Activated CD4-positive, alpha-beta T cell treated with anti-CD3 and anti-CD28 coated beads, Interleukin-2, amount 50 U/mL, for 1 hour (primary cell): Measurements from ENCODE around the gene VPS39.

Experiments used
- DNase-seq: peaks from one replicate; pipeline ENCODE4 v3.0.0-alpha.2; 2020

The VPS39 gene

DNA sequence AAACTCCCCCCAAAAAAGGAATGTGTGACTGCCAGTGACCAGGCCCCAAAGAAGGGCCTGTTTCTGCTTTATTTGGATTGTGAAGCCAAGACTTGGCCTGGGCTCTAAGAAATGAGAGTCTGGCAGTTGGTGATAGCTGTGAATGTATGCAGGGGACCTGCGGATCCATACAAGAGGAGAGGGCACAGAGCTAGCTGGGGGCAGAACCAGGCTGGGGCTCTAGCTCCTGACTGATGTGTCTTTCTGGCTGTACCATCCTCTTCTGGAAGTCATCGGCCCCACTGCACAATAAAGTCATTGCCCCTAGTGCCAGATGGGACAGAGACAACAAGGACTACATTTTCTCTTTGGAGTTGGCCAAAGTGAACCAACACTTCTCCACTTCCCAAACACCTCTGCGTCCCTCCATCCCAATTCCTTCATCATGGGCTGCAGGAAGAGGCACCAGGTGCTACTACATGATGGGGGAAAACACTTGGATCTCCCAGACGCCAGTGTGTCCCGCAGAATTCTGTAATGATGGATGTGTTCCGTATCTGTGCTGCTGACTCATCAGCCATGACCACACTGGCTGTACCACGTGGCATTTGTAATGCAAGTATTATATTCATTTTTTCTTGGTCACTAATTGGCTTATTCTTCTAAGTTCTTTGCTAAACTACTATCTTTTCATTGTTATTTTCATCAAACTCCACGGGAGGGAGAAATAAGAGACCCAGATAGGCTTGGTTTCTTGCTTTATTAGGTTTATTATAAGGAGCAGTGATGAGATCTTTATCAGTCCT, 49.9 kb downstream of the VPS39 start:
- no peak for DNase-seq

DNA sequence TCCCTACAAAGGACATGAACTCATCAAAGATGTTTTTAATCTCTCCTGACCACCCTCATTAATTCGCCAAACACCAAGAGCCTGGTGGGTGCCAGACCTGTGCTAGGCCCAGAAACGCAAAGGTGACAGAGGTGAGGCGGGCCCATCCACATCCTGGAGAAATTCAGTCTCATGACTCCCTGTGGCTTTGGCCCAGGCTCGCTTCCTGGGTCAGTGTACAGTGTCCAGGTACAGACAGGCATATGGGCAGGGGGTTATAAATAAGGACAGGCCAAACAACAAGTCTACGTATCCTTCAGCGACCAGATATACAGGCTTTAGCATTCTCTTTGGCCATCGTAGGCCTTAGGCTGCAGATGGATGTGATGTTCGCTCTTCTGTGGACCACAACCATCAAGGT, 50.7 kb downstream of the VPS39 start:
- no peak for DNase-seq

DNA sequence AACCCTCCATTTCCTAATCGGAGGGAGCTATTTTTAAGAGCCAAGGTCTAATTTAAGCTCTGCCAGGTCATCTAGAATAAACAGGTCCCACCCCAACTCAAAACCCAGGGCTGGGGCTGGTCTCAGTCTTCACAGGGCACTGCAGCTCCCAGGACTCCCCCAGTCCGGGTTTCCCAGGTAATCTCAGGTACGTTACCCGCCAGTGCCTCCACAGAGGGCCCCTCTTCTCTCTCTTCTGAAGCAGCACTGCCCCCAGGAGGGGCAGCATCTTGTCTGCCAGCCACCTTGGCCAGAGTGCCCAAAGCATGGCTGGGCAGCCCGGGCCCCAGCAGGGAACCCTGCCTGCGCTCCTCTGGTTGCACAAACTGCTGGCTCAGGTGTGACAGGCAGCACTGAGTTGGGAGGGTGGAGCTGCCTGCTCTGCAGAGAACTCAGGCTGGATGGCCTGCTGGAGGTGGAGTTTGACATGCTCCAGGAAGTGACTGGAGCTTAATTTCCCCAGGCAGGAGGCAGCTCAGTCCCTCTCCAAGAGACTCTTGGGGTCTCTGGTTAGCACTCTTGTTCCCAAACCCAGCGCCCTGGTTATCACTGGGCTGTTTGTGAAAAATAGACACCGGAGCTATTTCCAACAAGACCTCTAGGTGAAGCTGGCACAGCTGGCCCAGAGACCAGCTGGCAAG, 51.7 kb downstream of the VPS39 start, which contains the start of gene PLA2G4F:
PLA2G4F (minus strand) TSS at position 394 of the 680 bp plus-strand sequence; CDS start at position 307, 87 bp downstream.
- DNase-seq: no peak

DNA sequence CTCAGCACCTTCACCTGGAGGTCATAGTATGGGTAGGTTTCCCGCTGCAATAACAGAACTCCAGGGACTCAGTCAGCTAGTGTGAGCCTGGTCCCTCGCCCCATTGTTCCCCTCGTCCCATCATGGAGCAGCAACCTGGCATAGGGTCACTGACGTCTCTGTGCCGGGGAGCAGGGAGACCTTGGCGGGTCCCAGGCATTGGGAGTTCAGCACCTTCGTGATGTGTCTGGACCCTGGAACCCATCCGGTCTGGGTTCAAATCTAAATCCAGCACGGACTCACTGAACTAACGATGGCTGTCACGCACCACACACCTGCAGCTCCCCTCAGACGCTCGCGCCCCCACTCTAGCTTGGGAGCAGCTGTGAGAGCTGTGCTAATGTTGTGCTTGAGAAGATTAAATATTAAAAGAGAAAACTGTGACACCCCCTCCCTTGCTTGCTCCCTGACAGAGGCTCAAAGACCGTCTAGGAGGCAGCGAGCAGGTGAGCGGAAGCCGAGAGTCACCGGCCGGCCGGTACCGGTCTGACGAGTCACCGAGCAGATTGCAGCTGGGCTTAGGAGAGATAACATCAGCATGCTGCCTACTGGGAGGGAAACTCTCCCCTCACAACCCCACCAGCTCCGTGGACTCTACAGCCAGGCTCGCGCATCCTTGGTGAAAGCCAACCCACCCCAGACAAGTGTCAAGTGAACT, 52.4 kb downstream of the VPS39 start:
- DNase-seq: no peak

DNA sequence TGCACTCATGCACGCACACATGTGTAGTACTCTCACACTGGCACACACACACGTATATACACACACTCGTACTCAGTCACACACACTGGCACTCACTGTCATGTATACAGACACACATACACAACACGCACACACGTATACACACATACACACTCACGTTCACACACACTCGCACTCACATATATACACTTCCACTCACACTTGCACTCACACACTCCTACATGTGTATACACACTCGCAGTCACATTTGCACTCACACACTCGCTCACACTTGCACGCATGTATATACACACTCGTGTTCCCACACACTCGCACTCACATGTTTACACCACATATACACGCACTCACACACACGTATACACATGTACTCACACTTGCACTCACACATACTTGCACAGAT, 53.1 kb downstream of the VPS39 start:
- no peak for DNase-seq

DNA sequence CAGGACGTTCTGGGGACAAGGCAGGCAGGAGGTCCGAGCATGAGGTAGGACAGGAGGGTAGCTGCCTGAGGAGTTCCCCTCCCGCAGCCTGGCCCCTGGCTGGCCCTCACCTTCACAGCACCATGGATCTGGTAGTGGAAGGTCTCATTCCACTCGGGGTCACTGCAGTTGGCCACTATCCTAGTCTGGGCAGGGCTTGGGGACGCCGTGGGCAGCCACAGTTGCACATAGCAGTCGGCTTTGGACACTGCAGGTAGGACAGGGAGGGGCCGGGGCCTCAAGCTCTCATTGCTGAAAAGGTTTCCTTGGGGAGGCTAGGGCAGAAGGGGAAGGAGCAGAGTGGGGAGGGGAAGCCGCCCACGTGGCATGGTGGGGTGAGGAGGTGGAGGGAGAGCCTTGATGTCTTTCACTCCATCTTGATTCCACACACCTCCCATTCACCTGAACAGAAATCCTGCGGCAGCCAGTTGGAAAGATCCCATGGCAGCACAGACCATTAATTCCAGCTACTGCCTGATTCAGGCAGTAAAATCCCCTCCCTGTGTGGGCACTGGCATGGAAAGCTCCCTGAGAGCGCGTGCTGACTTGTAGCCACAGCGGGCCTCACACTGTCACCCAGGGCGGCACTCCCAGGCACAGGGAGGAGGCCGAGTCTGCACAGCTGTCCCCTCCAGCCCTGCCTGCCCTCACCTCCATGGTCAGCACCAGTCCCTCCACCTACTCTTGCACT, 53.7 kb downstream of the VPS39 start:
- no peak for DNase-seq

DNA sequence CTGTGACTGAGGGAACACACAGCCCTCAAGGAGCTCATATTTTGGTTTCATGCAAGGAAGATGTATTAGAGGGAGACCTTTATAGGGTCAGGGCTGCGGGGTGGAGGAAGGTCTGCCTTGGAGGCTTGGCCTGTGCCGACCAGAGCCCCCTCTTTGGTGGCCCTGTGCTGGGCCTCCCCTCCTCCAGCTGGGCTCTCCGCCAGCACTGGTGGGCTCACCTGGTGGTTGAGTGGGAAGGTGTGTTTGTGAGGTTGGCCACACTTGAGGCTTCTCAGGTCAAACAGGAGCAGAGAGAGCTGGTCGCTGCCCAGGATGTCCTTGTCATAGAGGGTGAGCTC, 54.3 kb downstream of the VPS39 start:
- DNase-seq: no peak

DNA sequence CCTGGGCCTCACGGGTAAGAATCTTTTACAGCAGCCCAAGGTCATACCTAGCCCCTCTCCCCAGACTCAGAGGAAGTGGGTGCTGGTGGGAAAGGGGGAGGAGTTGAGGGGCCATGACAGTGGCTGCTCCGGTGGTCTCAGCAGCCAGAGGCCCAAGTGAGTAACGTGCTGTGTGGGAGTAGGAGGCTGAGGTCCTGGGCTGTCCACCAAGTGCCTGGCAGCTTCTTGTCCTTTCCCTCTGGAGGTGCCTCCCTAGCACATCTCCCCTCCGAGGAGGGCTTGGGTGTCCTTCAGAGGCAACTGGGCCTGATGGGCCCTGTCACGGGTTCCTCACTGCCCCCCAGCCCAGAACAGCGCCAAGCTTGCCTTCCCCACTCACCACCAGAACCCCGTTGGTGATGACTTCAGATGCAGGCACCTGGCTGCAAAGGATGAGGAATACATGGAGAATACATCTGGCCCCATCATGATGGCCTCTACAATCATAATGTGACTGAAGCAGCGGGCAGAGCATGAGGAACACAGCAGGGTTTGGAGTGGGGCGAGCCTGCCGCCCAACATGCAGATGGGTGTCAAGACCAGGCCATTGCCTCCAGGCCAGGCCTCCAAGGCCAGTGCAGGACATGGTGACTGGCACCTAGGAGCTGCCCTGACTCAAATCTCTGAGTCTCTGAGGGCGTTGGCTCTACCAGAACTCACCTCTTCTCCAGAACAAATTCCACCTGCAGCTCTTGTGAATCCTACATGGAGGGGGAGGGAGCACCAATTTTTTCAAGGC, 55.0 kb downstream of the VPS39 start:
- DNase-seq: no peak

DNA sequence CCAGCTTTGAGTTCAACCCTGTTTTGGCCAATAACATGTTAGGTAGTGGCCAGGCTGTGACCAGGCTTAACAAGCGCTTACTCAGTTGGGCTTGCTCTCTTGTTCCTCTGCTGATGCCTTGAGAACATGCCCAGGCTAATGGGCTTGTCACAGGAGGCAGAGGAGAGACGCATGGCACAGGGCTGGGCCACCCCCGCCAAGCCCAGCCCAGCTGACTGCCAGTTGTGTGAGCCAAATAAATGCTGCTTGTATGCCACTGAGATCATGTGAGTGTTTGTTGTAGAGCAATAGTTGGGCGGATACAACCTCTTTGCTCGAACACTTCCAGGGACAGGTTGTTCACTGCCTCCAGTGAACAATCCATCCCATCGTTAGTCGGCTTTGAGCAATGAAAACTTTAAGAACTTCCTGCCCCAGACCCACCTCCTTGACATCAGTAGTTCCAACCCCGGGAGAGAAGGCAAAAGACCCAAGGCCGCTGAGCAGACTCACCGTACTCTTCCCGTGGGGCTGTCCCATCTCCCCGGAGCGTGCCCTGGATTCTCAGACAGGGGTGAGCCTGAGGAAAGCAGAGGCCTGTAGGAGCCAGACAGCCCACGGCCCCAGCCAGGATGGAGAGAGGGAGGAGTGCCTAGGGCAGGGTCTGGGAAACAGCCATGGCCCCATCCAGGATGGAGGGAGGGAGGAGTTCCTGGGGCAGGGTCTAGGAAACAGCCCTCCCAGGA, 55.7 kb downstream of the VPS39 start:
- no peak for DNase-seq

DNA sequence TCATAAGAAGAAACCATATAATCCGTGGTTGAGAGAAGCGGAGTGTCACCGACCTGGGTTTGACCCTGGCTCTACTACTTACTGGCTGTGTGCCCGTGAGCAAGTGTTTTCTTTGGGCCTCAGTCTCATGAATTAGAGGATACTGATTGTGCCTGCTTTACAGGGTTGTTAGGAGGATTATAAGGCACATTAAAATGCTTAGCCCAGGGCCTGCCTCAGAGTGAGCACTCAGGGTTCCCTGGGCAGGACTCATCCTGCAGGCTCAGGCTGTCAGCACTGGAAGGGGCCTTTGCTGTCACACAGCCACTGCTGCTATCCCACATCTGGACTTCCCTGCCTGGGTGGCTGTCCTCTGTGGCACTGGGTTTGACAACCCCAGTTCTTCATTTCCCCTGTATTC, 56.4 kb downstream of the VPS39 start:
- DNase-seq: no peak

DNA sequence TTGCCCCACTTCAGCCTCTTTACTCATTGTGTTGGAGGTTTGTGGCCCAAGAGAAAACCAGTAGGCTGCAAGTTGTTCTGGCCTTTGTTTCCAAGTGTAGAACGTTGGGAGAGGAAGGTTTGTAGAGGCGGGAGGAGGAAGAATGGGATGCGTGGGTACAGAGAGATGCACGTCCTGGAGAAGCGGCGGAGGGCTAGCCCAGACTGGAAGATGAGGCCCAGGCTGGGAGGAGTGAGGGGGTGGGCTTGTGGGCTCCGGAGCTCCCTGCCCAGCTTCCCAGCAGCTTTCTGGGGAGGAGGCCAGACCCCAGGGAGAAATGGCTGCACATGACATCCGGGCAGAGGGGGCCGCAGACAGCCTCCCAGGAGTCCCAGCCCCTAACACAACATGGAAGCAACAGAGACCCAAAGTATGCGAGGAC, 57.0 kb downstream of the VPS39 start:
- DNase-seq: no peak

DNA sequence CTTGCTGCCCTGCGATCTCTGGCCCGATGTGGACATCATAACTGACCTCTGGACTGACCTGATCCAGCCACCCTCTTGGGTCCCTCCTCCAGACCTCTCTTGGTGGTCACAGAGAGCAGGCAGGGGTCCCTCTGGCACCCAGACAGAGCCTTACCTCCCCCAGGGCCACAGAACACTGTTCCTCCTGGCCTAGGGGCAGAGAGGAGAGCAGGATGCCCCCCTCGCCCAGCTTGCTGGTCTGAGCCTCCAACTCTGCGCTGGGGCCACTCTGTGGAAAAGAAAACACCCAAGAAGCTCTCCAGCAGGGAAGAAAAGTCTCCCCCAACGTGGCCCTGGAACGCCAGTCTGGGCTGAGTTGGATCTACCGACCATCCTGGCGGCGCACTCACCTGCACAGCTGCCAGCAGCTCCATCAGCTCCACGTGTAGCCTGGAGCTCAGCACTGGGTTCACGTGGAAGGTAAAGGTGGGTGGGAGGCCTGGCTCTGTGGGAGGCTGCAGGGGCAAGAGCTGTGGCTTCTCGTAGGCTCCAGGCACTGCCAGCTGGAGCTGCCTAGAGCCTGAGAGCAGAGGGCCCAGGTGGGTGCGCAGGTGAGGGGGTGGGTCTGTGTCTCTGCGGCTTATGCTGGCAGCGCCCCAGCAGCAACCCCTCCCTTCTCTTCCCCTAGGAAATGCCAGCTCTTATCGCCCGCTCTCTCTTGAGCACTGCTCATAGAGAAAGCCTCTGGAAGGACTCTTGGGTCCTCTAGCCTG, 57.7 kb downstream of the VPS39 start:
- no peak for DNase-seq

DNA sequence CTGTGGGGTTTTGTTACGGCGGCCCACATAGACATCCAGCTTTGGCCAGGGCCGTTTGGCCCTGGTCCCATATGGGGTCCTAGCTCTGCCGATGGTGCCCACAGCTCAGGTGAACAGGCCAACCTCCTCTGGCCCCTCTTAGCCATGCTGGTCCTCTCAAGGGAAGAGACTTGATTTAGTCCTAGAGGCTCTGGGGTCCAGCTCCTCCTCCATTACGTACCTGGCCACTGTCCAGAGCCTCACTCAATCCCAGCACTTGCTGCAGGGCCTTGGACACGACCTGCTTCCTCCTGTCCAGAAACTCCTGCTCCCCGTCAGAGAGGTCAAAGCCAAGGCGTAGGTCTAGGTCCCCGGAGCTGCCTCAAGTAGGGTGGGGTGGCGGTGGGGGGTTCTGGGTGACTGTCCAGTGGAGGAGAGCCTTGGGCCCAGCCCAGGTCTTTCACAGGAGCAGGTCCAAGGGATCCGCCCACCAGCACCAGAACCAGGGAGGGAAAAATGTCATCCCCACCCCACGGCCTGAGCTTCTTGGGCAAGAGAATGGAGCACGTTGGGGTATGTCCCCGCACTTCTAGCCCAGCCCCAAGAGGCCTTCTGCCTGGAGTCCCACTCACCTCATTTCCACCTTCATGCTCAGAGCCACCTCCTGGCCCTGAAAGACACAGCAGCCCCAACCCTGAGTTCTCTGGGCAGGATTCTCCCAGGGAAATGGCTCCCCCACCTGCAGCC, 58.4 kb downstream of the VPS39 start:
- DNase-seq: no peak

DNA sequence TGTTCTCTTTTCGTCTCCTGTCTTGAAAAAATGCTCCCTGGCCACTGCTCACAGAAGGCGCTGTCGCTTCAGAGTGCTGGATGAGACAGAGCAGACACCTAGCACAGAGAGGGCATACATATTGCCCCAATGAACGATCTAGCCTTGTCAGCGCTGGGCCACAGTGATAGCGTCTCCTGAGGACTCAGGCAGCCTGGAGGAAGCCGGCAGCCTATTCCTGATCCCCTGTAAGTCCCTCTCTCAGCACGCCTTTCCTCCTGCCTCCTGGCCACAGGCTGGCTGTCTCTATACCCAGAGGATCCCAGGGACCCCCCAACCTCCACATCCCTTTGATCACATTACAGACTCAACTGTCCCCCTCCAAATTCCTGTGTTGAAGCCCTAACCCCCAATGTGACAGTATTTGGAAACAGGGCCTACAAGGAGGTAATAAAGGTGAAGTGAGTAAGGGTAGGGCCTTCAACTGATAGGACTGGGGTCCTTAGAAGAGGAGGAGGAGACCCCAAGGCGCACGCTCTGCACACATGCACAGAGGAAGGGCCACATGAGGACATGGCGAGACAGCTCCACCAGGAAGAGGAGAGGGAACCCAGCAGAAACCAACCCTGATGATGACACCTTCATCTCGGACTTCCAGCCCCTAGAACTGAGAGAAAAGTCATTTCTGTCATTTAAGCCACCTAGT, 59.2 kb downstream of the VPS39 start:
- DNase-seq: no peak

DNA sequence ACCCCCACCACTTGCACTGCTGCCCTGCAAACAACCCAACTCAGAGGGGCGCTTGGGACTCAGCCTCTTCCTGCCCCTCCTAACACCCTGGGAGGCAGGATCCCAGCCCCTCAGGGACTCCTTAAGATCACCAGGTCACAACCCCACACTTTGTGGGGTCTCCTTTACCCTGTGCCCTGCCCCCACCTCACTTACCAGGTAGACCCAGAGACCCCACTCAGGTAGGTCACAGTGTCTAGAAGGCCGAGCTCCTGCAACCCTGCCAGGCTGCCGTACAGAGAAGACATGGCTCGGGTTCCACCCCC, 60.7 kb downstream of the VPS39 start:
- DNase-seq: no peak

DNA sequence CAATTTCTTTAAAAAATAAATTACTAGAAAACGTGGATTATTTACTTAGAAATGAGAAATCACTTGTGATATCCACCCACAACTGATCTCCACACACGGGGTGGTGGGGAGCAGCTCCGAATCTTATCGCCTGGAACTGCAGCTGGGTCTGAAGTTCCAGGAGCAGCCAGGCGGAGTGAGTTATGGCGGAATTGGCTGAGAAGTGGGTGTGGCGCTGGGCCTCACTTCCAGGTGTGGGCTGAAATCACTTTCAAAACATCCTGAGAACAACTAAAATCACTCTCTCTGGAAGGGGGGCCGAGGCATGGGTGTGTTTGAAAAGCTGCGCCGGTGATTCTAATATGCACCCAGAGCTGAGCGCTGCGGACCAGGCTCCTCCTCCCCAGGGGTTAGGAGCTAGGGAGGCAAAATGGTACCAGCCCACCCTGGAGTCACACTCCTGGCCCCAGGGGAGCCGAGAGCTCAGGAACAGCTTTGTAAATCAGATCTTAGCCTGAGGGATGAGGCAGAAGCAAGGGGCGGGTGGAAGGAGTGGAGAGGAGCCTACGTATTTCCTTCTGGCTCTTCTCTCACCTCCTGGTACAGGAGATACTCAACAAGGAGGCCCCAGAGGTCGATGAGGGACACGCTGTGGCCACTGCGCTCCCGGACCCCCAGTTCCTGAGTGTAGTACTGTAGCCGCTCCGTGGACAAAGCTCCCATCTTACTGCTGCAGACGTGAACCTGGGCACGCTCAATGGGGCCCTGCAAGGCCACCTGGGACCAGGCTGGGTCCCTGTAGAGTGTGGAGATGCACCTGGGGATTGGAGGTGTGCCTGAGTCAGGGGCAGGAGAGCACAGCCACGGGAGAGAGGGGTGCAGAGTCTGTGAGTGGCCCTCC, 61.3 kb downstream of the VPS39 start:
- no peak for DNase-seq

DNA sequence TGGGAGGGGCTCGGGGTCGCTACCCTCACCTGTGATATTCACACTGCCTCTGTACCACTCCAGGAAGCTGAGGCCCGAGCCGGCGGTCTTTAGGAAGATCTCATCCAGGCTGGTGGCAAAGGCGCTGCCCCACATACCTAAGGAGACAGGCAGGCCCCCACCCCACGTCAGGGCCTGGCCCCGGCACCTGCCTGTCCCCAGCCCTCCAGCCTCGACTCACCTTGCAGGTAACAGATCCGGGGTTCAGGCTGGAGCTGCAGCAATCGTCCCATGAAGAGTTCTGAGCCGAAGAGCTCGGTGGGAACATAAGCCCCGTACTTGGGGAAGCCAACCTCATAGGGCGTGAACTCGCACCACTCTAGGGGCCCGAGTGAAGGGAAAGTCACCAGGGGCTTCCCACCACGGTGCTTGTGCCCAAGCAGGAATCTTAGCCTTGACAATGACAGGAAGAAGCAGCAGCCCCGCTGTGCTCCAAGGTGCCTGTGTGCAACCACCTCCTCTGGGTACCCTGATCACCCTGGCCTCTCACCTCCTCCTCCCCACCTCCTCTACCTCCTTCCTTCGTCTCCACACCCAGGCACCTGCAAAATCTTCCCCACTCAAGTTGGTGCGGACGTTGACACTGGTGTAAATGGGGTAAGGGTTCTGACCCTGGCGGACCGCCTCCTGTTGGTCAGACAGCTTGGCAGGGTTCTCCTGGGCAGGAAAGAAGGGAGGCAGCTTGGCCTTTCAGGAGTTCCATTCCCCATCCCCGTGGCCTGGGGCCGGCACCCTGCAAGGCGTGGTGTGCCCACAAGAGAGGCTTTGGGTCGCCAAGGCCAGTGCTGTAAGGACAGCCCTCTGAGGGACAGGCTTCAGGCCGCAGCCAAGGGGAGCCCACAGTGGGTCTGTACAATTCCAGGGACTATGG, 62.3 kb downstream of the VPS39 start:
- no peak for DNase-seq
